HCT116 (cell line): ENCODE data around the gene HUWE1.

Source experiments
- CEBPB ChIP-seq: IDR thresholded peaks from 2 replicates; pipeline ENCODE4 v1.6.1; 2012; ENCODE audit warnings: low read depth
- POLR2AphosphoS5 ChIP-seq: IDR thresholded peaks from 2 replicates; pipeline ENCODE4 v1.6.1; 2011; ENCODE audit warnings: mild to moderate bottlenecking, low read depth, low read length, moderate library complexity
- RAD21 ChIP-seq: IDR thresholded peaks from 2 replicates; pipeline ENCODE4 v1.6.1; 2012; ENCODE audit warnings: low read depth, mild to moderate bottlenecking
- SIN3A ChIP-seq: IDR thresholded peaks from 2 replicates; pipeline ENCODE4 v1.6.1; 2012; ENCODE audit warnings: low read depth
- SP1 ChIP-seq: IDR thresholded peaks from 2 replicates; pipeline ENCODE4 v1.6.1; 2012; ENCODE audit warnings: low read depth
- TCF7L2 ChIP-seq: IDR thresholded peaks from 2 replicates; pipeline ENCODE4 v1.7.0; 2011; ENCODE audit warnings: borderline replicate concordance, inconsistent platforms; ENCODE audit not compliant: insufficient read depth, insufficient read length; ENCODE audit errors: extremely low read depth
- YY1 ChIP-seq: IDR thresholded peaks from 2 replicates; pipeline ENCODE4 v1.6.1; 2011; ENCODE audit warnings: low read length, low read depth, moderate library complexity, mild to moderate bottlenecking; ENCODE audit not compliant: insufficient replicate concordance; ENCODE audit errors: extremely low read depth
- TF ChIP-seq, protein P1 (sequence below), 3 experiments: fragments of 200-600 bp in 1 of 3; sonication (generic) in 1 of 3; IDR thresholded peaks in 2 of 3; conservative IDR thresholded peaks in 1 of 3; 2 replicates each; pipeline ENCODE4 v1.5.1; 2012 to 2017; ENCODE audit warnings: low read depth in 2 of 3, low read length in 2 of 3, antibody characterized with exemption in 1 of 3, borderline replicate concordance in 1 of 3, control low read depth in 1 of 3, mild to moderate bottlenecking in 1 of 3, mixed read lengths in 1 of 3, mixed run types in 1 of 3, moderate library complexity in 1 of 3; ENCODE audit not compliant: insufficient read depth in 1 of 3
- TF ChIP-seq, protein P2 (sequence below): IDR thresholded peaks from 2 replicates; pipeline ENCODE4 v1.6.1; 2012; ENCODE audit warnings: low read depth
- TF ChIP-seq, protein P3 (sequence below): IDR thresholded peaks from 2 replicates; pipeline ENCODE4 v1.6.1; 2012
- TF ChIP-seq, protein P4 (sequence below): IDR thresholded peaks from 2 replicates; pipeline ENCODE4 v1.6.1; 2011; ENCODE audit warnings: mild to moderate bottlenecking, low read length, moderate library complexity; ENCODE audit not compliant: insufficient replicate concordance; ENCODE audit errors: extremely low read depth

DNA sequence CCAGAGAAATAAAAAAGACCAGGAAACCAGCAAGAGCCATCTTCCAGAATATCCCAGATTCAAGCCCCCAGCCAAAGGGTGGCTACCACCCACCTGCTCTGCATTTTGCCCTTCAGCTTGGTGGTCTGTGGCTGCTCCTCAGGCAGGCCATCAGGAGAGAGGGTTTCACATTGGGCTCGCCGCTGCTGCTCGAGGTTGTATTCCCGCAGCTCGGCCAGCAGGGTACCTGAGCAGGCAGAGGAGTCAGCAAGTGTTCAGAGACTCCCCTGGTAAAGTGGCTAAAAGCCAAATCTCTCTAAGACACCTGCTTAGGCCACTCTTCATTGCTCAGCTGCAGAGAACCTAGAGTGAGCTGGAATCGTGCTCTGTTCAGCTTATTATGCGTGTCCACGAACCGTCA, 141.6 kb downstream of the HUWE1 start:
- TF ChIP-seq RAD21 = no peak
- TF ChIP-seq, protein P1, sequence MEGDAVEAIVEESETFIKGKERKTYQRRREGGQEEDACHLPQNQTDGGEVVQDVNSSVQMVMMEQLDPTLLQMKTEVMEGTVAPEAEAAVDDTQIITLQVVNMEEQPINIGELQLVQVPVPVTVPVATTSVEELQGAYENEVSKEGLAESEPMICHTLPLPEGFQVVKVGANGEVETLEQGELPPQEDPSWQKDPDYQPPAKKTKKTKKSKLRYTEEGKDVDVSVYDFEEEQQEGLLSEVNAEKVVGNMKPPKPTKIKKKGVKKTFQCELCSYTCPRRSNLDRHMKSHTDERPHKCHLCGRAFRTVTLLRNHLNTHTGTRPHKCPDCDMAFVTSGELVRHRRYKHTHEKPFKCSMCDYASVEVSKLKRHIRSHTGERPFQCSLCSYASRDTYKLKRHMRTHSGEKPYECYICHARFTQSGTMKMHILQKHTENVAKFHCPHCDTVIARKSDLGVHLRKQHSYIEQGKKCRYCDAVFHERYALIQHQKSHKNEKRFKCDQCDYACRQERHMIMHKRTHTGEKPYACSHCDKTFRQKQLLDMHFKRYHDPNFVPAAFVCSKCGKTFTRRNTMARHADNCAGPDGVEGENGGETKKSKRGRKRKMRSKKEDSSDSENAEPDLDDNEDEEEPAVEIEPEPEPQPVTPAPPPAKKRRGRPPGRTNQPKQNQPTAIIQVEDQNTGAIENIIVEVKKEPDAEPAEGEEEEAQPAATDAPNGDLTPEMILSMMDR (IDR thresholded peaks at IDR 0.05 in 2 of 3, conservative IDR thresholded peaks at IDR 0.05 in 1 of 3; ENCODE audit: borderline replicate concordance in 1 of 3, insufficient read depth in 1 of 3, low read depth in 2 of 3, low read length in 2 of 3) = 0 out of 6 replicates have a peak, but pooled peaks of 1 of the 3 experiments have one; percentile 9
- TF ChIP-seq, protein P2, sequence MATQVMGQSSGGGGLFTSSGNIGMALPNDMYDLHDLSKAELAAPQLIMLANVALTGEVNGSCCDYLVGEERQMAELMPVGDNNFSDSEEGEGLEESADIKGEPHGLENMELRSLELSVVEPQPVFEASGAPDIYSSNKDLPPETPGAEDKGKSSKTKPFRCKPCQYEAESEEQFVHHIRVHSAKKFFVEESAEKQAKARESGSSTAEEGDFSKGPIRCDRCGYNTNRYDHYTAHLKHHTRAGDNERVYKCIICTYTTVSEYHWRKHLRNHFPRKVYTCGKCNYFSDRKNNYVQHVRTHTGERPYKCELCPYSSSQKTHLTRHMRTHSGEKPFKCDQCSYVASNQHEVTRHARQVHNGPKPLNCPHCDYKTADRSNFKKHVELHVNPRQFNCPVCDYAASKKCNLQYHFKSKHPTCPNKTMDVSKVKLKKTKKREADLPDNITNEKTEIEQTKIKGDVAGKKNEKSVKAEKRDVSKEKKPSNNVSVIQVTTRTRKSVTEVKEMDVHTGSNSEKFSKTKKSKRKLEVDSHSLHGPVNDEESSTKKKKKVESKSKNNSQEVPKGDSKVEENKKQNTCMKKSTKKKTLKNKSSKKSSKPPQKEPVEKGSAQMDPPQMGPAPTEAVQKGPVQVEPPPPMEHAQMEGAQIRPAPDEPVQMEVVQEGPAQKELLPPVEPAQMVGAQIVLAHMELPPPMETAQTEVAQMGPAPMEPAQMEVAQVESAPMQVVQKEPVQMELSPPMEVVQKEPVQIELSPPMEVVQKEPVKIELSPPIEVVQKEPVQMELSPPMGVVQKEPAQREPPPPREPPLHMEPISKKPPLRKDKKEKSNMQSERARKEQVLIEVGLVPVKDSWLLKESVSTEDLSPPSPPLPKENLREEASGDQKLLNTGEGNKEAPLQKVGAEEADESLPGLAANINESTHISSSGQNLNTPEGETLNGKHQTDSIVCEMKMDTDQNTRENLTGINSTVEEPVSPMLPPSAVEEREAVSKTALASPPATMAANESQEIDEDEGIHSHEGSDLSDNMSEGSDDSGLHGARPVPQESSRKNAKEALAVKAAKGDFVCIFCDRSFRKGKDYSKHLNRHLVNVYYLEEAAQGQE = no peak
- TF ChIP-seq SIN3A = no peak
- TF ChIP-seq SP1 = no peak
- TF ChIP-seq TCF7L2 = no peak
- TF ChIP-seq, protein P3, sequence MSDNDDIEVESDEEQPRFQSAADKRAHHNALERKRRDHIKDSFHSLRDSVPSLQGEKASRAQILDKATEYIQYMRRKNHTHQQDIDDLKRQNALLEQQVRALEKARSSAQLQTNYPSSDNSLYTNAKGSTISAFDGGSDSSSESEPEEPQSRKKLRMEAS = no peak
- TF ChIP-seq YY1 = no peak
- no peak for TF ChIP-seq POLR2AphosphoS5
- no peak for TF ChIP-seq CEBPB
- TF ChIP-seq, protein P4, sequence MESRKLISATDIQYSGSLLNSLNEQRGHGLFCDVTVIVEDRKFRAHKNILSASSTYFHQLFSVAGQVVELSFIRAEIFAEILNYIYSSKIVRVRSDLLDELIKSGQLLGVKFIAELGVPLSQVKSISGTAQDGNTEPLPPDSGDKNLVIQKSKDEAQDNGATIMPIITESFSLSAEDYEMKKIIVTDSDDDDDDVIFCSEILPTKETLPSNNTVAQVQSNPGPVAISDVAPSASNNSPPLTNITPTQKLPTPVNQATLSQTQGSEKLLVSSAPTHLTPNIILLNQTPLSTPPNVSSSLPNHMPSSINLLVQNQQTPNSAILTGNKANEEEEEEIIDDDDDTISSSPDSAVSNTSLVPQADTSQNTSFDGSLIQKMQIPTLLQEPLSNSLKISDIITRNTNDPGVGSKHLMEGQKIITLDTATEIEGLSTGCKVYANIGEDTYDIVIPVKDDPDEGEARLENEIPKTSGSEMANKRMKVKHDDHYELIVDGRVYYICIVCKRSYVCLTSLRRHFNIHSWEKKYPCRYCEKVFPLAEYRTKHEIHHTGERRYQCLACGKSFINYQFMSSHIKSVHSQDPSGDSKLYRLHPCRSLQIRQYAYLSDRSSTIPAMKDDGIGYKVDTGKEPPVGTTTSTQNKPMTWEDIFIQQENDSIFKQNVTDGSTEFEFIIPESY = no peak
